Measurements from ENCODE around the gene CHCHD10.

The CHCHD10 gene

GRCh38 chr22:23767673-23768548, at the start of gene CHCHD10:
CHCHD10 (minus strand) TSS chr22:23767972; CDS start chr22:23767874, 98 bp downstream.
- DNase-seq (ENCODE audit: low read depth, low spot score) = peak; percentile 18

- DNase-seq (ENCODE audit: low read depth, low spot score) = no peak
Observed at GRCh38 chr22:23817146-23817545, 49.4 kb upstream of the CHCHD10 start.

GRCh38 chr22:23816156-23816976, 48.6 kb upstream of the CHCHD10 start:
- no peak for DNase-seq (ENCODE audit: low read depth, low spot score)

GRCh38 chr22:23815541-23816155, 47.9 kb upstream of the CHCHD10 start:
- no peak for DNase-seq (ENCODE audit: low read depth, low spot score)

GRCh38 chr22:23812378-23812777, 44.6 kb upstream of the CHCHD10 start:
- no peak for DNase-seq (ENCODE audit: low read depth, low spot score)

GRCh38 chr22:23806837-23807236, 39.1 kb upstream of the CHCHD10 start:
- no peak for DNase-seq (ENCODE audit: low read depth, low spot score)

GRCh38 chr22:23804781-23805291, 37.1 kb upstream of the CHCHD10 start:
- no peak for DNase-seq (ENCODE audit: low read depth, low spot score)

- DNase-seq (ENCODE audit: low read depth, low spot score) = no peak
Observed at GRCh38 chr22:23803001-23803819, 35.4 kb upstream of the CHCHD10 start.

- no peak for DNase-seq (ENCODE audit: low read depth, low spot score)
Observed at GRCh38 chr22:23801886-23802377, 34.2 kb upstream of the CHCHD10 start.

- DNase-seq (ENCODE audit: low read depth, low spot score) = no peak
Observed at GRCh38 chr22:23801238-23801821, 33.6 kb upstream of the CHCHD10 start.

- DNase-seq (ENCODE audit: low read depth, low spot score) = no peak
Observed at GRCh38 chr22:23800297-23801237, 32.8 kb upstream of the CHCHD10 start.

GRCh38 chr22:23796461-23796860, 28.7 kb upstream of the CHCHD10 start:
- DNase-seq (ENCODE audit: low read depth, low spot score) = no peak

GRCh38 chr22:23793326-23793725, 25.6 kb upstream of the CHCHD10 start:
- no peak for DNase-seq (ENCODE audit: low read depth, low spot score)

- DNase-seq (ENCODE audit: low read depth, low spot score) = no peak
Observed at GRCh38 chr22:23791738-23792645, 24.2 kb upstream of the CHCHD10 start.

- DNase-seq (ENCODE audit: low read depth, low spot score) = no peak
Observed at GRCh38 chr22:23790819-23791737, 23.3 kb upstream of the CHCHD10 start.

GRCh38 chr22:23789638-23790037, 21.9 kb upstream of the CHCHD10 start:
- no peak for DNase-seq (ENCODE audit: low read depth, low spot score)

GRCh38 chr22:23789121-23789520, 21.3 kb upstream of the CHCHD10 start:
- no peak for DNase-seq (ENCODE audit: low read depth, low spot score)

All from smooth muscle cell of the brain vasculature (primary cell).